GM10266 (cell line): ENCODE data around the gene NAA60.

Source experiments
- DNase-seq: peaks from one replicate; pipeline ENCODE4 v3.0.0; 2012; ENCODE audit errors: extremely low spot score
- TF ChIP-seq, protein P1 (sequence below): IDR thresholded peaks from 2 replicates; pipeline ENCODE4 v1.5.1; 2012; ENCODE audit warnings: mild to moderate bottlenecking, low read depth; ENCODE audit not compliant: control insufficient read depth, insufficient read depth; ENCODE audit errors: missing control alignments

Gene NAA60

DNA sequence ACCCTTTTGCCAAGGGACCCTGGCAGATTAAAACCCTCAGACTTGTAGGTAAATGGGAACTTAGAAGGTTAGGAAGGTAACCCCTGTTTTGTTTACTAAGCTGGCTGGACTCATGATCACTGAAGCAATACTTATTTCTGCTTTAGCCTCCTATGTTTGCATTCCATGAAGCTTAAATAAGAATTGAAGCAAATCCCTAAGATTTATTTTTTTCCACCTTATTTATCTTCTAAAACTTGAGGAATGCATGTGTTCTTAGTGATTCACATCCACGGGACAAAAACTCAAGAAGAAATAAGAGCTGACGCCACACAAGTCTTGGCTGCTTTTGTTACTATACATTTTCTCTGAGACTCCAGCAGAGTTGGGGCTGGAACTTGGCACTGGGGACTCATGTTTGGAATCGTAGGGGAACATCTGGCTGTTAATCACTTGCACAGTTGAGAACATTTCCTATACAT lies 92.8 kb downstream of the NAA60 start:
- TF ChIP-seq, protein P1, sequence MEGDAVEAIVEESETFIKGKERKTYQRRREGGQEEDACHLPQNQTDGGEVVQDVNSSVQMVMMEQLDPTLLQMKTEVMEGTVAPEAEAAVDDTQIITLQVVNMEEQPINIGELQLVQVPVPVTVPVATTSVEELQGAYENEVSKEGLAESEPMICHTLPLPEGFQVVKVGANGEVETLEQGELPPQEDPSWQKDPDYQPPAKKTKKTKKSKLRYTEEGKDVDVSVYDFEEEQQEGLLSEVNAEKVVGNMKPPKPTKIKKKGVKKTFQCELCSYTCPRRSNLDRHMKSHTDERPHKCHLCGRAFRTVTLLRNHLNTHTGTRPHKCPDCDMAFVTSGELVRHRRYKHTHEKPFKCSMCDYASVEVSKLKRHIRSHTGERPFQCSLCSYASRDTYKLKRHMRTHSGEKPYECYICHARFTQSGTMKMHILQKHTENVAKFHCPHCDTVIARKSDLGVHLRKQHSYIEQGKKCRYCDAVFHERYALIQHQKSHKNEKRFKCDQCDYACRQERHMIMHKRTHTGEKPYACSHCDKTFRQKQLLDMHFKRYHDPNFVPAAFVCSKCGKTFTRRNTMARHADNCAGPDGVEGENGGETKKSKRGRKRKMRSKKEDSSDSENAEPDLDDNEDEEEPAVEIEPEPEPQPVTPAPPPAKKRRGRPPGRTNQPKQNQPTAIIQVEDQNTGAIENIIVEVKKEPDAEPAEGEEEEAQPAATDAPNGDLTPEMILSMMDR: no peak
- no peak for DNase-seq
